HepG2 (cell line): Measurements from ENCODE around the gene WSCD2. TPM values are rescaled to one million over a fixed set of nuclear protein-coding genes. Genes with fewer than 3 reads are reported as not detected.

ENCODE experiments used
- ATAC-seq: fragments of 200-7000 bp; cut with Tn5 transposase; 3 replicates; pipeline ENCODE4 v1.9.1; 2020; ENCODE audit warnings: mild to moderate bottlenecking, moderate library complexity
- BruUV-seq: library from RNA; stranded (reverse); fragments of 400-500 nt; replicated peaks from 2 replicates; lab custom pipeline; 2021; lab: Mats Ljungman, UMichigan
- CTCF ChIA-PET: fragments of 300-600 bp; formaldehyde crosslinking; extraction: SDS; loops from one replicate; lab custom pipeline; 2021; ENCODE audit warnings: low total read pairs, inconsistent platforms, low intra/inter-chr PET ratio; lab: Yijun Ruan, JAX
- POLR2A ChIA-PET: fragments of 350-600 bp; sonication (Branson Sonifier 250); formaldehyde crosslinking; loops from one replicate; lab custom pipeline; 2020; ENCODE audit warnings: antibody characterized with exemption, inconsistent platforms; lab: Yijun Ruan, JAX
- DNase-seq: peaks from one replicate; pipeline ENCODE4 v3.0.0-alpha.2; 2015; ENCODE audit warnings: low spot score
- FAIRE-seq: peaks from 3 replicates; lab custom pipeline; 2011; peaks lifted over from hg19 to GRCh38; lab: Jason Lieb, UNC
- H2AFZ ChIP-seq: one replicate; pipeline ENCODE4 v1.6.1; 2011; ENCODE audit warnings: low read length, inconsistent platforms
- H3K27ac ChIP-seq: fragments of 300-600 bp; 3 replicates; pipeline ENCODE4 v1.8.0; 2011; ENCODE audit warnings: mixed run types, mild to moderate bottlenecking, mixed read lengths, low read length, inconsistent platforms; ENCODE audit not compliant: insufficient read depth; ENCODE audit errors: extremely low read length
- H3K27me3 ChIP-seq, 2 experiments: fragments of 200-600 bp in 1 of 2; 2 replicates in 1 of 2; 3 replicates in 1 of 2; pipeline versions ENCODE4 v1.6.0 to v1.8.0; 2011; ENCODE audit warnings: low read length in 2 of 2, mild to moderate bottlenecking in 2 of 2, moderate library complexity in 2 of 2, inconsistent platforms in 1 of 2; ENCODE audit not compliant: insufficient read depth in 2 of 2, control insufficient read depth in 1 of 2
- H3K36me3 ChIP-seq, 2 experiments: fragments of 200-600 bp in 1 of 2; replicated peaks in 1 of 2; 2 replicates in 1 of 2; 3 replicates in 1 of 2; pipeline versions ENCODE4 v1.5.1 to v1.8.0; 2011; ENCODE audit warnings: low read length in 2 of 2, inconsistent platforms in 1 of 2; ENCODE audit not compliant: insufficient read depth in 2 of 2, control insufficient read depth in 1 of 2
- H3K4me1 ChIP-seq: 2 replicates; pipeline ENCODE4 v1.5.1; 2012; ENCODE audit warnings: low read length, inconsistent platforms; ENCODE audit not compliant: insufficient read depth
- H3K4me2 ChIP-seq: 2 replicates; pipeline ENCODE4 v1.6.0; 2011; ENCODE audit warnings: low read depth, low read length, inconsistent platforms
- H3K4me3 ChIP-seq, 3 experiments: fragments of 200-600 bp in 1 of 3; sonication (generic), shearing (Covaris generic) in 1 of 3; replicated peaks in 1 of 3; 2 replicates each; pipeline ENCODE4 v1.5.1; 2011 to 2016; ENCODE audit warnings: low read length in 3 of 3, inconsistent platforms in 2 of 3, low read depth in 2 of 3, mild to moderate bottlenecking in 2 of 3, control low read depth in 1 of 3, mixed read lengths in 1 of 3; ENCODE audit not compliant: insufficient read depth in 1 of 3
- H3K79me2 ChIP-seq: one replicate; pipeline ENCODE4 v1.6.1; 2011; ENCODE audit warnings: low read length, inconsistent platforms; ENCODE audit not compliant: insufficient read depth
- H3K9ac ChIP-seq: 2 replicates; pipeline ENCODE4 v1.6.0; 2011; ENCODE audit warnings: mild to moderate bottlenecking, low read depth, low read length, inconsistent platforms; ENCODE audit not compliant: insufficient read depth
- H3K9me3 ChIP-seq: 2 replicates; pipeline ENCODE4 v1.5.1; 2012; ENCODE audit warnings: mild to moderate bottlenecking, low read length
- H4K20me1 ChIP-seq: 2 replicates; pipeline ENCODE4 v1.6.0; 2011; ENCODE audit warnings: inconsistent platforms, mild to moderate bottlenecking, low read length, moderate library complexity; ENCODE audit not compliant: insufficient read depth
- HIVEP1 ChIP-seq: sonication (generic); formaldehyde crosslinking; IDR thresholded peaks from 2 replicates; pipeline ENCODE4 v1.4.0; 2020; ENCODE audit warnings: mild to moderate bottlenecking, missing genetic modification reagents
- RFXANK ChIP-seq: IDR thresholded peaks from 2 replicates; pipeline ENCODE4 v1.6.1; 2016
- ZNF510 ChIP-seq: sonication (generic); formaldehyde crosslinking; IDR thresholded peaks from 2 replicates; pipeline ENCODE4 v1.4.0; 2020; ENCODE audit warnings: low read depth, mild to moderate bottlenecking, missing genetic modification reagents
- ZNF609 ChIP-seq: sonication (generic); formaldehyde crosslinking; IDR thresholded peaks from 2 replicates; pipeline ENCODE4 v1.4.0; 2020; ENCODE audit warnings: mild to moderate bottlenecking, missing genetic modification reagents, borderline replicate concordance
- WGBS: methylation state at CpG from one replicate; pipeline ENCODE4 v1.1.6; 2017; ENCODE audit warnings: low lambda C conversion rate; 5-methylcytosine and 5-hydroxymethylcytosine counted together
- in situ Hi-C: cut with HindIII; loops from 2 replicates; pipeline ENCODE4 v1.10.0; 2017; ENCODE audit warnings: low pct_unique_long_range_greater_than_20kb; ENCODE audit not compliant: extremely low pct_ligation_motif_present
- intact Hi-C: fragments of 100-400 bp; cut with micrococcal nuclease; formaldehyde crosslinking; loops from one replicate; pipeline ENCODE4 v1.10.0; 2022; ENCODE audit not compliant: unreplicated experiment
- polyA plus RNA-seq, 8 experiments: library from polyadenylated mRNA; depleted of rRNA in 3 of 8; stranded (reverse) in 7 of 8; unstranded in 1 of 8; fragments of >200 nt; fragmentation: Illumina TruSeq in 4 of 8; extraction: Trizol in 4 of 8; gene quantifications; 2 replicates each; pipeline versions ENCODE4 v1.2.1 to v1.2.3, GENCODE V29; 2011 to 2016; ENCODE audit warnings: low read depth in 4 of 8, missing spikeins in 1 of 8, mixed read lengths in 1 of 8; ENCODE audit not compliant: insufficient read depth in 1 of 8
- total RNA-seq, 5 experiments: library from RNA; depleted of rRNA; stranded (reverse); fragments of >200 nt; fragmentation: Illumina TruSeq; extraction: Trizol; gene quantifications; 2 replicates each; pipeline ENCODE4 v1.2.3, GENCODE V29; 2016; ENCODE audit warnings: low read depth in 1 of 5

Gene WSCD2
- total and polyA plus RNA-seq, 2 of the 13 experiments (the other 11 are each of a cell fraction or from before 2014, with no cell fraction given): not detected

GRCh38 chr12:108140501-108140900 lies 11.4 kb downstream of the WSCD2 start (continued):
- TF ChIP-seq ZNF609 (CRISPR knock-in tag): no peak
- TF ChIP-seq, all 625 proteins: peak for 0

GRCh38 chr12:108141600-108142130 lies 12.6 kb downstream of the WSCD2 start:
- Histone ChIP-seq H3K4me3 (no peak overlapping the region), H4K20me1 (no peaks in the 10 kb centered on the region), H3K27me3 (peaks cover 0 to 5% of the 10 kb centered on the region in 2 experiments; a peak in 1 of 5 replicates), H3K4me2 (no peak overlapping the region), H3K9me3 (no peaks in the 10 kb centered on the region), H3K27ac (no peak overlapping the region), H3K79me2 (no peaks in the 10 kb centered on the region), H3K9ac (no peak overlapping the region), H2AFZ (no peak overlapping the region), H3K4me1 (no peaks in the 10 kb centered on the region), H3K36me3 (no peaks in the 10 kb centered on the region)
- 8% methylated on average over 4 of the region's 4 CpGs for WGBS
- DNase-seq: no peak
- TF ChIP-seq HIVEP1 (CRISPR knock-in tag): no peak
- no peak for TF ChIP-seq RFXANK (CRISPR knock-in tag)
- TF ChIP-seq ZNF510 (CRISPR knock-in tag): no peak
- intact Hi-C loops (no loop called here), in situ Hi-C loops (no loop called here)
- ATAC-seq: no peak
- no peak for FAIRE-seq
- POLR2A ChIA-PET: no interaction called here
- CTCF ChIA-PET: no interaction called here
- BruUV-seq: no TSS peak
